COLO829 (cell line): ENCODE measurements around the gene FBXW4.

ENCODE experiments used
- DNase-seq: peaks from one replicate; pipeline ENCODE4 v3.0.0; 2012; ENCODE audit warnings: low spot score

FBXW4 gene, protein sequence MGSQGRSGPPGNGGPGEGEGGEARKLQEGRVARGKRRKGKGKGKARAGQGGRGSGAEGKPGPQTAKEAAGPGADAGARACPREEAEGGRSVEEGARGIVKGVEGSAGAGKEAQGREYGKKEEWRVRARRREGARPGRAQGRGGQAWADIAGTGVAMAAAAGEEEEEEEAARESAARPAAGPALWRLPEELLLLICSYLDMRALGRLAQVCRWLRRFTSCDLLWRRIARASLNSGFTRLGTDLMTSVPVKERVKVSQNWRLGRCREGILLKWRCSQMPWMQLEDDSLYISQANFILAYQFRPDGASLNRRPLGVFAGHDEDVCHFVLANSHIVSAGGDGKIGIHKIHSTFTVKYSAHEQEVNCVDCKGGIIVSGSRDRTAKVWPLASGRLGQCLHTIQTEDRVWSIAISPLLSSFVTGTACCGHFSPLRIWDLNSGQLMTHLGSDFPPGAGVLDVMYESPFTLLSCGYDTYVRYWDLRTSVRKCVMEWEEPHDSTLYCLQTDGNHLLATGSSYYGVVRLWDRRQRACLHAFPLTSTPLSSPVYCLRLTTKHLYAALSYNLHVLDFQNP

DNA sequence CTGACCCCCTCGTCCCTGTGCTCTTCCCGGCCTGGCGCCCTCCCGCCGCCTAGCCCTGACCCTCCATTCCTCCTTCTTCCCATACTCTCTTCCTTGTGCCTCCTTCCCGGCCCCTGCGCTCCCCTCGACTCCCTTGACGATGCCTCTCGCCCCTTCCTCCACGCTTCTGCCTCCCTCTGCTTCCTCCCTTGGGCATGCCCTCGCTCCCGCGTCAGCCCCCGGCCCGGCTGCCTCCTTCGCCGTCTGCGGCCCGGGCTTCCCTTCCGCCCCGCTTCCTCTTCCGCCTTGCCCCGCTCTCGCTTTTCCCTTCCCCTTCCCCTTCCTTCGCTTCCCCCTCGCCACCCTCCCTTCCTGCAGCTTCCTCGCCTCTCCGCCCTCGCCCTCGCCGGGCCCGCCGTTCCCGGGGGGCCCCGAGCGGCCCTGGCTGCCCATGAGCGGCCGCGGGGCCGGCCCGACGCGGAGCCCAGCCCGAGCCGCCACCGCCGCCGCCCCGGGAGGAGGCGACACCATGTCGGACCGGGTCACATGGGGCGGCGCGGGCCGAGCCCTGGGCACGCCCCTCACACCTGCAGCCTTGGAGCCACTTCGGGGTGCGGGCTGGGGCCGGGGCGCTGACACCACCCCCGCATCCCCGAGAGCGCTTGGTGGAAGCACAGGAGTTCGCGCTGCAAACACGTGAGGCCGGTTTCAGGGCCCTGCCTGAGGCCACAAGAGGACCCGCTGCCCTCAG is at the start of gene FBXW4:
FBXW4 (minus strand) TSS at position 497 of the 730 bp plus-strand sequence; CDS start at position 432, 65 bp downstream.
- no peak for DNase-seq

DNA sequence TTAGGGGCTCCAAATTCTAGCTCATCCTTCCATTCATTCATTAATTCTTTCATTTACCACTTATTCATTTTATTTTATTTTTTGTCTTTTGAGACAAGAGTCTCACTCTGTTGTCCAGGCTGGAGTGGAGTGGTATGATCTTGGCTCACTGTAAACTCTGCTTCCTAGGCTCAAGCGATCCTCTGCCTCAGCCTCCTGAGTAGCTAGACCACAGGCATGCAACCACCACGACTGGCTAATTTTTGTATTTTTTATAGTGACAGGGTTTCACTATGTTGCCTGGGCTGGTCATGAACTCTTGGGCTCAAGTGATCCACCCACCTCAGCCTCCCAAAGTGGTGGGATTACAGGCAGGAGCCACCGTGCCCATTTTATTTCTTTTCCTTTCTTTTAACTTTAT is 49.3 kb upstream of the FBXW4 start:
- no peak for DNase-seq

DNA sequence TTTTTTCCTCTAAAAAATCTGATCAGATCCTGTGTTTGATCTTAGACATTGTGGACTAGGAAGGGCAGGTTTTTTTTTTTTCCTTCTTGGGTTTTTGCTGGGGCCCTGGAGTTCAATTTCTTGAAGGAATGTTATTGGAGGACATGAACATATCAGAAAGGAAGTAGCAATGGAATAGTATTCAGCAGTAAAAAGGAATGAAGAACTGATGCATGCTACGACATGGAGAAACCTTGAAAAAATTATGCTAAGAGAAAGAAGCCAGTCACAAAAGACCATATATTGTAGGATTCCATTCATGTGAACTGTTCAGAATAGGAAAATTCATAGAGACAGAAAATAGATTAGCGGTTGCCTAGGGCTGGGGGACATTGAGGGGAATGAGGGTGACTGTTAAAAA is 47.0 kb upstream of the FBXW4 start:
- no peak for DNase-seq

DNA sequence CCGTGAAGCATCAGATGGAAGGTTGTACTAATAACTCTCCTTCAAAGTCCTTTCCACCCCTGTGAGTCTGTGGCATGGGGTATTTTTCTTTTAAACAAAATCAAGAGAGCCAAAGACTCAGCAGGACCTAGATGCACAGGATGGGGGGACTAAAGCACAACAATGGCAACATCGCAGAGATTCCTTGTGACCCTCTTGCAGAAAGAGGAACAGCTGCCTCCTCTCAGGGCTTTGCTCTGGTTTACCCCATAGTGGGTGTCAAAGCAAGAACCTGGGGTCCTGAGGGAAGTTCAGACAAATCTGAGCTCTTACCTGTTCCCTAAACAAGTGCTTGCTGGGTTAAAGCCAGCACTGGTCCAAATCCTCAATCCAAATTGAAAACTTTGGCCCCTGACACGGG is 41.7 kb upstream of the FBXW4 start:
- no peak for DNase-seq

DNA sequence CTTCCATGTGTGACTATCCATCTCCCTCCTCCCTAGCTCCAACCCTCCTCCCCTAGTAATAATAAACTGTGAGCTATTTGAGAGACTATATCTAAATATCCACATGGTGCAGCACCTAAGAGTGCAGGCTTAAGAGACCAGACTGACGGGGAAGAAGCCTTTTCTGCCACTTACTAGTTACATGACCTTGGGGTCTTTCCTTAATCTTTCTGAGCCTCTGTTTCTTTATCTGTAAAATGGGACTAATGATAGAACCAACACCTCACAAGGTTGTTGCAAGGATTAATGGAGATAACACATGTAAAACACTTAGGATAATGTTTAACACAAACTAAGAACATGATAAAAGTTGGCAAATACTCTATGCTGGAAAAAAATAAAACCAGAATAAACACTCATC is 37.1 kb upstream of the FBXW4 start:
- DNase-seq = no peak

DNA sequence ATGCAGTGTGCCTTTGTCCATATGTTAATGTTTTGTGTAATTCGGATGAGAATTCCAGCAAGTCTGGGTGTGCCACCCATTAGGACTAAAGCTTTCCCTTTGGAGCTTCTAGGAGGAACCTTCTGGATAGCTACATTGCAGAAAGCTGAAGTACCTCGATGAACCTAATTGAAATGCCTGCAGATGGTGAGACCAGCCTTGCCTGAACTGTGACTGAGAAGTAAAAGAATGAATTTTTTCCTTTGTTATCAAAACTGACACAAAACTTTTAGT is 31.1 kb upstream of the FBXW4 start:
- DNase-seq = no peak

DNA sequence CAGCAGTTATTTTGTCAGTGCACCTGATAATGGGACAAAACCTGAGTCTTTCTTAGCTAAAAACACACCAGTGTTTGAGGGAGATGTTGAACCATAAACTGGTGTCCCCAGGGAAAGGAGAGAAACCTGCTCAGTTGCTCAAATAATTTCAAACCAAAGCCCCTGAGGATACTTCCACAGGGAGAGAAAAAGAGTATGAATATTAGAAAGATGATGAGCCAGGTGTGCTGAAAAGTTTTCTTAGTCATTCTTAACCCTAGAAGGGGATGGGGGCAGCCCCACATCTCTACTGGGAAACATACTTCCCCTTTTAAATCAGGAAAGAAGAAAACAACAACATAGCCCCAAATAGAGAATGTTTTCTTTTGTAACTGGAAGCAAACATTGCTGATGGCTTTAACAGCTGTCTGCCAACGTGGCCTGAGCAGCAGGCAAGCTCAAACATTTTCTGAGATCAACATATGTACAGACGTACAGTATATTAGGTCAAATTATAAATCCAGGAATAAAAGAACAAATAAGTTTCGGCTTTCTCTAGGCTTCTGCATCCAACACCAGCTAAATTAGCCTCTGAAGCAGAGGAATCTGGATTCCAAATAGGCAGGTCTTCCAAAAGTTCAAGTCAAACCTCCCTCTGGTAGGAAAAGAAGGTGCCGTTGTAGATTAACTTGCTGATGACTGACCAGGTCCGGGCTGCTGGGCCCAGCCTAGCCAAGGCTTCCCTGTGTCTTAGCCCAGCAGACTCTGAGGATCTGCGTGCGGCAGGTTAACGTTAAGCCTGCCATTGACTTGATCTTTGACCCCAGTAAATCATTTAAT is 30.5 kb upstream of the FBXW4 start:
- DNase-seq = no peak

DNA sequence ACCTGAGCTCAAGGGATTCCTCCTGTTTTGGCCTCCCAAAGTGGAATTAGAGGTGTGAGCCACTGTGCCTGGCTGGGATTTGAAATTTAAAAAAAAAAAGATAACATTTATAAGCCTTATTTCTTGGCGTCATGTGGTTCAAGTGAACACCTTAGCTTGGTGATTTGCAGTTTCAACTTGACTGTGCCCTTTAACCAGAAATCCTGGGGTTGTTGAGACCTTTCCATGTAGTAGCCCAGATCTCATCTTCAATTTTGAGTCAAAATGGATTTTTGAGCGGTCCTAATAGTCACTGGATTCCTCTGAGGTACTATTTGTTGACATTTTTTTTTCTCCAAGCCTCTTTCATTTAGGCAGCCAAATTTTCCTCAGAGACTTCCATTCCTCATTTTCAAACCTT is 29.5 kb upstream of the FBXW4 start:
- no peak for DNase-seq

DNA sequence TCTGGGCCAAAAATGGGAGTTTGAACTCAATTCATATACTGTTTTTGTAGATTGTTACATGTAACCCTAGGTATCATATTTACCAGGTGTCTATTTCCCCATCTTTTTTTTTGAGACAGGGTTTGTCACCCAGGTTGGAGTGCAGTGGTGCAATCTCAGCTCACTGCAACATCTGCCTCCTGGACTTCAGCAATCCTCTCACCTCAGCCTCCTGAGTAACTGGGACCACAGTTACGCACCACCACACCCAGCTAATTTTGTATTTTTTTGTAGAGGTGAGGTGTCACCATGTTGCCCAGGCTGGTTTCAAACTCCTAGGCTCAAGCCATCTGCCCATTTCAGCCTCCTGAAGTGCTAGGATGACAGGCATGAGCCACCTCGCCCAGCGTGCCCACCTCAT is 28.2 kb upstream of the FBXW4 start:
- DNase-seq = no peak

DNA sequence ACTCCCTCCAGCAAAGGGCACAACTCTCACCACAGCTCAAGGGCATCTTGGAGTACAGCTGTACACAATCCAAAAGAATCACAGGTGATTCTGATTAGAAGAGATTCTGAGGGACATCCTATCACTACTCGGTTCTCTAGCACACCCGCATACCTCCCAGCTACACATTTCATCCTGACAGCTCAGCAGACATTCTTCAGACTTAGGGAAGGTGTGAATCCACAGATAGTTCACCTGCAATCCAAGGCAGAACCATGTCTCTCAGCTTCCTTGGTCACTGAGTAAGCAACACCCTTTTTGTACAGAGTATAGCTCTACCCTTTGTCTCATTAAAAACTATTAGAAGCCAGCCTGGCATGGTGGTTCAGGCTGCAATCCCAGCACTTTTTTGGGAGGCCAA is 26.8 kb upstream of the FBXW4 start:
- no peak for DNase-seq

DNA sequence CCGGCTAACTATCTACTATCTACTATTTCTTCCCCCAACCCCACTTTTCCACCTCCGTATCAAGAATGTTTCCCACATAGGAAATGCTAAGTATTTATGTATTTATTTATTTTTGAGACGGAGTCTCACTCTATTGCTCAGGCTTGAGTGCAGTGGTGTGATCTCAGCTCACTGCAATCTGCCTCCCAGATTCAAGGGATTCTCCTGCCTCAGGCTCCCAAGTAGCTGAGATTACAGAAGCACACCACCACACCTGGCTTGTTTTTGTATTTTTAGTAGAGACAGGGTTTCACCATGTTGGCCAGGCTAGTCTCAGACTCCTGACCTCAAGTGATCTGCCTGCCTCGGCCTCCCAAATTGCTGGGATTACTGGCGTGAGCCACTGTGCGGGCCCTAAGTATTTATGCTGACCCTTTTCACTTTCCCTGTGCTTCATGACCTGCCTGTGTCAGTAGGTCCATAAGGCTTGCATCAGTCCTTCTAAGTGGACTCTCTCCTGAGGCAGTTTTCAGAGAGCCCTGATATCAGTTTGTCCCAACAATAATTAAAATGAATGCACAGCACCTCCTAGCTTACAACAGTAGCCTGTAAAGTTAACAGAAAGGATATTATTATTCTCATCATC is 25.7 kb upstream of the FBXW4 start:
- no peak for DNase-seq

DNA sequence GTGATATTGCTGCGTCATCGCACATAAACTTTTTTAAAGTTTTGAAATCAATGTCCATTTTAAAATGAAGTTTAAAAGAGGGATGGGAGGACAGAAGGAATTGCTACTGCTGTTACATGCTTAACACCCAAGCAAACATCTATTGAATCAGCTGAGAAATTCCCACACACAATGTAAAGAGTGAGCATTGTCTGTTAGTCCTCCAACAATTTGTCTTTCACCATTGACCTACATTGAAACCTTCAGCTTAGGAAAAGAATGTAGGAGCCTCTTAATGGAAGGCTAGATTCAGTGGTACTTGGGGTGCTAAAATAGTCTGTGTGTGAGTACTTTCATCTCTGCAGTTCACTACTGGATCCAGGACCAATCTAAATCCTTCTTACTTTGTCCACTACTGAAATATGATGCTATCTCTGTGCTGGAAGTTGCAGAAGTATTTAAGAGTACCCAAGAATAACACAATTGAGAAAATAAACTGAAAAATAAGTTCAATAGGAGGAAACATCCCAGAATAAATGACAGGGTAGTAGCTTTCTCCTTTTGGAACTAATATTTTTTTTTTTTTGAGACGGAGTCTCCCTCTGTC is 23.8 kb upstream of the FBXW4 start:
- DNase-seq = no peak

DNA sequence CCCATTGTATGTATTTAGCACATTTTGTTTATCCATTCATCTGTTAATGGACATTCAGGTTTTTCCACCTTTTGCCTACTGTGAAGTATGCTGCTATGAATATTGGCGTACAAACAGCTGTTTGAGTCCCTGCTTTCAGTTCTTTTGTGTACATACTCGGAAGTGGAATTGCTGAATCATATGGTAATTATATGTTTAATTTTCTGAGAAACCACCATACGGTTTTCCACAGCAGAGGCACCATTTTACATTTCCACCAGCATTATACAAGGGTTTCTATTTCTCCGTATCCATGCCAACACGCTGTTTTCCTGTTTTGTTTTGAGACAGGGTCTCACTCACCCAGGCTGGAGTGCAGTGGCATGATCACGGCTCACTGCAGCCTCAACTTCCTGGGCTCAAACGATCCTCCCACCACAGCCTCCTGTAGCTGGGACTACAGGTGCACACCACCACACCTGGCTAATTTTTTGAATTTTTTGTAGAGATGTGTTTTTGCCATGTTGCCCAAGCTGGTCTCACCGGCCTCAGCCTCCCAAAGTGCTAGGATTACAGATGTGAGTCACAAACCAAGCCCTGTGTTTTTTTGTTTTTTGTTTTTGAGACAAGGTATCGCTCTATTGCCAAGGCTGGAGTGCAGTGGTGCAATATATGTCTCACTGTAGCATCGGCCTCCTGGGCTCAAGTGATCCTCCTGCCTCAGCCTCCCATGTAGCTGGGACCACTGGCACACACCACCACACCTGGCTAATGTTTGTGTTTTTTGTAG is 22.1 kb upstream of the FBXW4 start:
- DNase-seq = no peak

DNA sequence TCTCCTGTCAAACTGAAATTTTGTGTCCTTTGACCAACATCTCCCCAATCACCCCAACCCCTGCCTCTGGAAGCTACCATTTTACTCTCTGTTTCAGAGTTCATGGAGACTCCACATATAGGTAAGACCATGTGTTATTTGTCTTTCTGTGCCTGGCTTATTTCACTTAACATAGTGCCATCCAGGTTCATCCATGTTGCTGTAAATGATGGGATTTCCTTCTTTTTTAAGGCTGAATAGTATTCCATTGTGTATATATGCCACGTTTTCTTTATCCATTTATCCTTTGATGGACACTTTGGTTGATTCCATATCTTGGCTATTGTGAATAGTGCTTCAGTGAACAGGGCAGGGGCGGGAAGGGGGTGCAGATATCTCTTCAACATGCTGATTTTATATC is 18.0 kb upstream of the FBXW4 start:
- no peak for DNase-seq

DNA sequence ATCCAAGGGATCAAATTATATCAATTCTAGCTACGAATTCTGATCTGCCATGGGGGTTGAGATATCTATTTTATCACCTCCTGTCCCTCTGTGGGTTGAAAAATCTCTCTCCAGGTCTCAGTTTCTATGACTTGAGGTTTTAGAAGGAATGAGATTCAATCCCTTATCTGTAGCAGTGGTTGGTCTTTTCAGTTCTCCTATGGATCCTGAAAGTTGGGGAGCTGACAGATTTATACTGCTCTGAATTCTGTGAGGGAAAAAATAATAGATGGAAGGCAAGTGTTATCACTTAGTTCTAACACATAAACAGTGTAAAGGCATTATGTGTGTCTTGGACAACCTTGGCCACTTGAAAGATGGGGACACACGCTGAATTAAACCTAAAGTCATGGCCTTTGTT is 15.8 kb upstream of the FBXW4 start:
- no peak for DNase-seq

DNA sequence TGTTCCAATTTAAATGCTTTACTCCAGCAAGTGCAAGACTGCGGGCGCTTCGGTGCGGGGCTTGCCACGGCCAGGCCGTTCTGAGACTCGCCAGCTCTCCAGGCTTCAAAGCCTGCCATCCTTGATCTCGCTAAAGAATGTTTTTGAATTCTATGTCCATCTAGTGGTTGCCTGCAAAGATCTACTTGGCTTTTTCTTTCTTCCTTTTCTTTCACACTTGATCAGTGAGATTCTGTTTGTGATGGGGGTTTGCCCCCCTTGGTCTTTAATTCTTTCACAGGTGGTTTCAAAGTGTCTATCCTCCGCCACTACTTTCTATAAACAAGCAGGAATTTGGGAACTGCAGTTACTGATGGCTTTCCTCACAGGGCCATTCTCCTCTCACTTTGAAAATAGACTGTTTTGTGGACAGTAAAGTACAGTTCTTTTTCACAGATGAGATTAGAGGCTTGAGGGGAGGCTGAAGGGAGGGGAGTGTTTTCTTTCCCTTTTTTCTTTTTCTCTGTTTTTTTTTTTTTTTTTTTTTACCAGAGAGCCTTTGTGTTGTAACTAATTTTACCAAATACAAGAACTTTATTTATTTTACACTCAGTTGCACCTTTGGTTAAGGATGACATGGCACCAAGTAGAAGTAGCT is 15.2 kb upstream of the FBXW4 start:
- no peak for DNase-seq

DNA sequence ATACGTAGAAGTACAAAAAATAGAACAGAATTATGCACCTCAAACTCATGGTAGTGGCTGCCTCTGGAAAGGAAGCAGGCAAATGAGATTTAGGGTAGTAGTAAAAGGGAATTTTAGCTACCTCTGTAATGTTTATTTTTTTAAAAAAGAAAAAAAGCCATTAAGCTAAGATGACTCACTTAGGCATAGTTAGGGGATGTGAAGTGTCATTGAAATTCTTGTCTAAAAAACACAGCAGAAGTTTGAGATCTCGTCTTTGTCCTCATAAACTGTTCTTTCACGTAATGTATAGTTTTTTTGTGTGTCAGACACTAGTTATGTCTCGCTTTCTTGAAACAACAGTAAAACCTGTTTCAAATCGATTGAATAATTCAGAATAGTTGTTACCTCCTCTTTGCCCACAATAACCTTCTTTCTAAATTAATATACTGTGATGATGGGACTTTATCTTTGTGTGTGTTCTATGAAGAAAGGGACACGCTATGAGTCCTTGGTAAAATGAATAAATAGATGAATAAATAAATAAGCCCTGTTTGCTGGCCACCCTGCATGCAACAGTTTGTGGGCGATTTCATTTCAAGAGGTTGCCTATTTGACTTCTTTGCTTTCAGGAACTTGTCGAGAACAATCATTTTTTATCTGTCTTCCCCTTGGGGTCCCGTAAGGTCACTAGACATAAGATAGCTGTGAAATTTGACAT is 14.5 kb upstream of the FBXW4 start:
- DNase-seq = no peak

DNA sequence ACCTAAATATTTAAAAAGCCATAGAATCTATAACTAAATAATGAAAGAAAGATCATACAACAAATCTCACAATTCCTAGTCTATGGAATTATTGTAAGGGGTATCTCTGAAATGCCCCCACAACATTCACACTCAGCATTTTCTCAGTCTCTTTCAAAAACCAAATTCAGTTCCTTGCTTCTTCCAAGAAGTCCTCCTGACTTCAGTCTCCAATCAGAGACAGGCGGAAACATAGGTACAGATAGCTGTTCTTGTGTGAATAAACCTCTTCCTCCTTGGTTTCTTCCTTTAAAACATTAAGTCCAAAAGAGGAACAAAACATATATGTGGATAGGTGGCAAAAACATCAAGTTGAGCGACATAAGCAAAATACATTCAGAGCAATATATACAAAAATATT is 13.9 kb upstream of the FBXW4 start:
- DNase-seq = no peak

DNA sequence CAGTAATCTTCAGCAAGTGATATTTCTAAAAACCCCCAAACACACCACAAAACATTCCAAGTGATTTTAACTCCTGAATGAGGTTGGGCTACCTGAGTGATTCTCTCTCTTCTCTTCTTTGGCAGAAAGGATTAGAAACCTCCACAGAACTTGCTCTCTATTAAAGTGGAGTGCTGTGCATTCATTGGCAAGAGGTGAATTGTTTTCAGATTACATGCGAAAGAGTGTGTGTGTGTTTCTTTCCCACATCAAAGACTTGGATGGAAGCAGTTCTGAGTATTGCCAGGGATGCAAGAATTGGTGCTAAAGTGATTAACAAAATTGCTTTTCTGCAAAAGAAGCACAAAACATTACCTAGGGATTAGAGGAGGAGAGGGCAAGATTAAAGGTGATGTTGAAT is 13.1 kb upstream of the FBXW4 start:
- DNase-seq = no peak

DNA sequence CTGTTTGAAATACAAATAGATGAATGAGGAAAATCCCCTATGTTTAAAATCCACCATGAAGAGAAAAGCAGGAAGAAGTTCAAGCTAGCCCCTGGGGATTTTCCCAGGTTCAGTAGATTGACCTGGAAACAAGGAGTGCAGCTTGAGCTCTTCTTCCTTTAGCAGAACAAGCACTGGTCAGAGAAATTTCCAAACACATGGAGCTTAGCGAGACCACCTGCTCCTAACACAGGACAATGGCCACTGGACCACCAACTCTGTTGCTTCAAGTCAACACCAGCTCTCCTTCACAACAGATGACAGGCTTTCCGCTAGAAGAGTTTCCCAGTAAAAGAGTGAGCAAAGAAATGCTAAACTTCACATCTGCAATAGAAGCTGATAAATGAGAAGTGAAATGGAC is 9.4 kb upstream of the FBXW4 start:
- DNase-seq = no peak
